HG03378 (cell line): Measurements from ENCODE around the gene CGB8.

Source experiments
- ATAC-seq: cut with Tn5 transposase; IDR thresholded peaks from one replicate; pipeline ENCODE4 v1.9.1; 2021; ENCODE audit warnings: mild to moderate bottlenecking, moderate library complexity; ENCODE audit not compliant: unreplicated experiment

Gene CGB8

DNA sequence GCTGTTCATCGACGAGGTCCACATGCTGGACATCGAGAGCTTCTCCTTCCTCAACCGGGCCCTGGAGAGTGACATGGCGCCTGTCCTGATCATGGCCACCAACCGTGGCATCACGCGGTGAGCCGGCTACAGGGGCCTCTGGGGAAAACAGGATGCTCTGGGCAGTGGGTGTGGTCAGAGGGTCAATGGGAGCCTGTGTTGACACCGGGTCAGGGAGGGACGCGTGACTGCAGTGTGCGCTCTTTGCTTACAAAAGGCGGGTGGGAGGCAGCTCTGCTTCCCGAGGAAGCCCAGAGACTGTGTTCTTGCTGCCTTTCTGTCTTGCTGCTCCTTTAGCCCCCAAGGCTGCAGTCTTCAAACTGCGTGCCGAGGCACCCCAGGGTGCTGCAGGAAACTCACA lies 37.7 kb downstream of the CGB8 start:
- ATAC-seq: no peak

DNA sequence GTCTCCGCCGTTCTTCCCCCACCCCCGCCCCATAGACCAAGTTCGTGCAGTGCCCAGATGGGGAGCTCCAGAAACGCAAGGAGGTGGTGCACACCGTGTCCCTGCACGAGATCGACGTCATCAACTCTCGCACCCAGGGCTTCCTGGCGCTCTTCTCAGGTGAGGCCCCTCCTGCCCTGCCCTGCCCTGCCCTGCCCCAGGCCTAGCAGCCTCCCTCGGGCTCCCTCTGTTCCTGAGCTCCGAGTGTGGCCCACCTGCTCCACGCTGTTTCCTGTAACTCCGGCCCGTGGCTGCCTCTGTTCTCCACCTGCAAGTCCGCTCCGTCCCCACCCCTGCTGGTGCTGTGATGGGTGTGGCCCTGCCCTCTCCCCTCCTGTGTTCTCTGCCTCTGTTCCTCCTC lies 38.5 kb downstream of the CGB8 start:
- ATAC-seq: no peak

DNA sequence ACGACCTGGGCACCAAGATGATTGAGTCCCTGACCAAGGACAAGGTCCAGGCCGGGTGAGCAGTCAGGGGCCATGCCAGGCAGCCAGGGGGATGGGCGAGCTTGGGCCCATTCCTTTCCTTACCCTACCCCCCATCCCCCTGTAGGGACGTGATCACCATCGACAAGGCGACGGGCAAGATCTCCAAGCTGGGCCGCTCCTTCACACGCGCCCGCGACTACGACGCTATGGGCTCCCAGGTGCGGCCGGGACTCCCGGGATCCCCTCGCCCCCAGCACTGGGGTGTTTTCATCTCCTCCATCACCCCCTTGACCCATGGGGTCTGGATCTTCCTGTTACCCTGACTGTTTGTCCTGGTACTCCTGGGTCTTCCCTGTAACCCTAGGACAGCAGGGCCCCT lies 39.1 kb downstream of the CGB8 start:
- ATAC-seq: no peak

DNA sequence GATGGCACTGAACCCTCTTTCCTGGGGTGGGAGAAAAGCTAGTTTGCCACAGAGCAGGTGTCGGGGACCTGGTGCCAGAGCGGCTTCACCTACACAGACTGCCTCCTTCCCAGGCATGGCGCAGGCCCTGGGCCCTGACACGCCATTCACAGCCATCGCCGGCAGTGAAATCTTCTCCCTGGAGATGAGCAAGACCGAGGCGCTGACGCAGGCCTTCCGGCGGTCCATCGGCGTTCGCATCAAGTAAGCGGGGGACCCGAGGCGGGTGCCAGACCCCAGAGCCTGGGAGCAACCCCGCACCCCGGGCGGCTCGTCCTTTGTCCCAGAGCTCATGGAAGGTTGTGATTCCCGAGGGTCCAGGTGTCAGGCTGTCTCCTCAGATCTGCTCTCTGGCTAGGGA lies 42.0 kb downstream of the CGB8 start:
- ATAC-seq: no peak

DNA sequence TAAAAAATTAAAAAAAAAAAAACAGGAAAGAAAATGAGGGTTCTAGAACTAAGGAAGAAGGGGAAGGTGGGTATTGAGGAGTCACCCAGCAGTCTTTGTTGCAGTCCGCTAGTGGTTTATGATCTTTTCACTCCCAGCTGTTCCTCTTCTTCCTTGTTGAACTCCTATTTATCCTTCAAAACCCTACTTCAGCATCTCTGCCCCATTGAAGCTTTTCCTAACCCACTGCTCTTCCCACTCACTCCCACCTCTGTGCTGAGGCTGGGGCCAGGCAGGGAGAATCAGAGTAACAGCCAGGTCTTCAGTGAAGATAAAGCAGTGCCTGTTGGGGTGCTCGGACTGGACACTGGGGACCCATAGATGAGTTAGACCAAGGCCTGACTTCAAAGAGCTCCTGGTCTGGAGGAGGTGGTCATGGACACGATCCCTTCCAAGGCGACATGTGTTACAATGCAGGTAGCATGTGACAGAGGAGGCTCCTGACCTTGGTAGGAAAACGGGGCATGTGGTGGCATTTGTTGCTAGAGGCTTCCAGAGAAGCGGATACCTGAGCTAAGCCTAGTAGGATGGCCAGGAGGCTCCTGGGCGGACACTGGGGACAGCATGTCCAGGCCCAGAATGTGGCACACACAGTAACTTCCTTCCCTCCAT lies 43.8 kb downstream of the CGB8 start:
- no peak for ATAC-seq

DNA sequence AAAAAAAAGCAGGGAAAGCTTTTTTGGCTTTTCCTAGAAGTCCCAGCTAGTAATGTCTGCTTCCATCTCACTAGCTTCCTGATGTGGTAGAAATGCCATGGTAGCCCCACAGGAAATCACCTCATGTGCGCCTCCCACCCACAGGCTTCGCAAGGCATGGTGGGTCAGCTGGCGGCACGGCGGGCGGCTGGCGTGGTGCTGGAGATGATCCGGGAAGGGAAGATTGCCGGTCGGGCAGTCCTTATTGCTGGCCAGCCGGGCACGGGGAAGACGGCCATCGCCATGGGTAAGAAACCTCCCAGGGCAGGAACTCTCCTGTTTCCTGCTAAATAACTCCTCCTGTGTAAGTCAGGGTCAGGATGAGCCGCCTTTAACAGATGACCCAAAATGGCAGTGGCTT lies 44.8 kb downstream of the CGB8 start:
- ATAC-seq: no peak

DNA sequence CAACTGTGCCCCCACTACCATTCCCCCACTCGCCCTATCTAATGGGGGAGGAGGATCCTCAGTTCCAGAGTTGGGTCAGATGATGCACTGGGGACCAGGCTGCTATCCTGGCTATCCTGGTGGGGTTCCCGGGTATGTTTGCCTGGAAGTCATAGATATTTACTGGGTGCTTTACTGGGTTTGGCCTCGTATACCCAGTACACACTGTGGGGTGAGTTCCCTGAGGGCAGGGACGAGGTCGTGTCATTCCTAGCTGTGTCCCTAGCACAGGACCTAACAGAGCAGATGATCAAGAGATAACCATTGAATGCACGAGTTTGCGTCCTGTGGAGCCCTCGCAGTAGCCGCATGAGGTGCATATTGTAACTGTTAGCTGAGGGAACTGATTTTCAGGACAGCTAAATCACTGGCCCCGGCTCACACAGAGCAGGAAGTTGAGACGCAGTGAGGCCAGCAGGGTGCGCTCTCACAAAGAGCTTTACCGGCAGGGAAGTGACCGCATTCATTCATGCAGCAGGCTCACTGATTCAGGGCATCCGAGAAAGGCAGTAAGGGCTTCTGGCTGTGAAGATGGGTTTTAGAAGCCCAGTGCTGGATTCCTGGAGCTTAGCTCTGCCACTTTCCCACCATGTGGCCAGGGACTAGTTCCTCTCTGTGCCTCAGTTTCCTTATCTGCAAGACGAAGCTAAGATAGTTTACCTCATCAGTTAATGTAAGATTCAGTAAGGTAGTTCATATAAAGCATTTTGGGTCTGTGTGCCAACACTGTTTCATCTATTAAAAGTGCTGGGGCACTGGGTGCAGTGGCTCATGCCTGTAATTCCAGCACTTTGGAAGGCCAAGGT lies 49.2 kb downstream of the CGB8 start:
- ATAC-seq: no peak

DNA sequence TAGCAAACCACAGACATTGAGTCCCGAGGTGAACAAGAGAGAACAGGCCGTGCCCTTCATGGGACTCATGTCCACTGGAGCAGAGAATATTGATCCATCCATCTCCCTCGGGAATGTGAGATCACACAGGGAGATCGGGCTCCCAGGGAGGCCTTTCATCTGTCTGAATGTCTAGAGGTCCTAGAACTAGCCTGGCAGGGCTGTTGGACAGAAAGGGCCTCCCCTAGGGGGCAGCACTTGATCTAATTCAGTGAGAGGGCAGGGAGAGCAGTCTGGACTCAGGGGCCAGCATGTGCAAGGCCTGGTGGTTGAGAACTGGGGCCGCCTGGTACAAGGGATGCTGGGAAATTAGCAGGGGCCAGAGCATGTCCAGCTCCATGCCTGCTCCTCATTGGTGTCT lies 50.9 kb downstream of the CGB8 start:
- no peak for ATAC-seq
